GM12801 (cell line): ENCODE measurements around the gene ZNF474.

Experiments used
- TF ChIP-seq, protein P1 (sequence below): IDR thresholded peaks from one replicate; pipeline ENCODE4 v1.5.1; 2011; ENCODE audit warnings: control low read depth; ENCODE audit not compliant: insufficient read length; ENCODE audit errors: extremely low read depth

Gene ZNF474

DNA sequence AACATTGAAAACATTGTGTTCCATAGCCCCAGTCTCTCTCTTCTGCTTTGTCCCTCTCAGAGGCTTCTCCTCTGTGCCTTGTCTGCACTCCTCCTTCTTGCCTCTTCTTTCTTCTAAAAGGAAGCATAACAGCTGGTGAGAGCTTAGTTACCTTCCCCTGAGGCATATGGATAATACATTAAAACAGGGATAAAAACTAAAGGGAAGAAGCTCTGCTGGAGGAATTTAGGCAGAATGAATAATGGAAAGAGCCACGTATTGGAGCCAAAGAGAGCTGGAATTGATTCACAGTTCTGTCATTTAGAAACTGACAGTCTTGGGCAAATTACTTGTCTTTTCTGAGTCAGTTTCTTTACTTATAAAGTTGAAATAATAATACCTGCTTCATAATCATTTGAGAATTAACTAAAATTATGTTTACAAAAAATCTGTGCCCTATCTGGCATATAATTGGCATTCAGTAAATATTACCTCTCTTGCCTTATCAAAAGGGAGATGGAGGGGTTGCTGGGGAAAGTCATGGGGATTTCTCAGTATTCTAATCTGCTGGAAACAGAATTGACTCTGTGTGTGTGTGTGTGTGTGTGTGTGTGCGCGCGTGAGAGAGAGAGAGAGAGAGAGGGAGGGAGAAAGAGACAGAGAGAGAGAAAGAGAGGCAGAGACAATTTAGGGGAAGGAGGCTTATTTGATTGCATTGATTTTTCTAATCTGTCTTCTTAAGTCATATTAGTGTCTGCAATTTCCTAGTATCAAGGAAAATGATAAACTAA, 20.2 kb downstream of the ZNF474 start:
- TF ChIP-seq, protein P1, sequence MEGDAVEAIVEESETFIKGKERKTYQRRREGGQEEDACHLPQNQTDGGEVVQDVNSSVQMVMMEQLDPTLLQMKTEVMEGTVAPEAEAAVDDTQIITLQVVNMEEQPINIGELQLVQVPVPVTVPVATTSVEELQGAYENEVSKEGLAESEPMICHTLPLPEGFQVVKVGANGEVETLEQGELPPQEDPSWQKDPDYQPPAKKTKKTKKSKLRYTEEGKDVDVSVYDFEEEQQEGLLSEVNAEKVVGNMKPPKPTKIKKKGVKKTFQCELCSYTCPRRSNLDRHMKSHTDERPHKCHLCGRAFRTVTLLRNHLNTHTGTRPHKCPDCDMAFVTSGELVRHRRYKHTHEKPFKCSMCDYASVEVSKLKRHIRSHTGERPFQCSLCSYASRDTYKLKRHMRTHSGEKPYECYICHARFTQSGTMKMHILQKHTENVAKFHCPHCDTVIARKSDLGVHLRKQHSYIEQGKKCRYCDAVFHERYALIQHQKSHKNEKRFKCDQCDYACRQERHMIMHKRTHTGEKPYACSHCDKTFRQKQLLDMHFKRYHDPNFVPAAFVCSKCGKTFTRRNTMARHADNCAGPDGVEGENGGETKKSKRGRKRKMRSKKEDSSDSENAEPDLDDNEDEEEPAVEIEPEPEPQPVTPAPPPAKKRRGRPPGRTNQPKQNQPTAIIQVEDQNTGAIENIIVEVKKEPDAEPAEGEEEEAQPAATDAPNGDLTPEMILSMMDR, result no peak

DNA sequence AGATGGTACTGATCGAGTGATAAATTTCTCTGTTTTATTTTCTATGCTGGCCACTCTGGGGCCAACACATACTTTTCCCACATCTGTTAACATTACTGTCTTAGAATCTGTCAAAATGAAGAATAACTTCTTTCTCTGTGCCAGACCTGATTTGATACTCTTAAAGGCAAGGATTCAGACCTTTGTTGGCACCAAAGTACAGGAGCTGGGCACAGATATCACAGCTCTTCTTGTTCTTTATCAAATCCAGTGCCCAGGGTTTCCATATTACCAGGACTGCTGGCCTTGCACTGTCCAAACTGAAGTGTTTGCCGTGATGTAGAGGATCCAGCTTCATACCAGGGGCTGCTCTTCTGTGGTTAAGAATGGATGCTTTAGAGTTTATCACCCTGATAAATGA, 20.9 kb downstream of the ZNF474 start:
- TF ChIP-seq, protein P1, result no peak

DNA sequence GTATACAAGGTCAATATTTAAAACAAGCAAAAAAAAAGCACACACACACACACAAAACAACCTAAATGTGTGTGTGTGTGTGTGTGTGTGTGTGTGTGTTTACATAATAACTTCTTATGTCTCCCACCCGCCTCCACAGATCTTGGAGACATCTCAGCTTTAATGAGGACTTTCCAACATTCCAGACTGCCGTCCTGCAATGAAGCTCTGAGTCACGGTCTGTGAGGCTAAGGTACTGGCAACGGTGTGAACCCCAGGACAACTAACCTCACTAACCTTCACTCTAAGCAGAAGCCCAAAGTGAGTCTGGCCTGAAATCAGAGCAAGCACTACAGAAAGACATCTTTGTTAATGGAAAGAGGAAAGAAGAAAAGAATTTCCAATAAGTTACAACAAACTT, 22.3 kb downstream of the ZNF474 start:
- TF ChIP-seq, protein P1, result no peak

DNA sequence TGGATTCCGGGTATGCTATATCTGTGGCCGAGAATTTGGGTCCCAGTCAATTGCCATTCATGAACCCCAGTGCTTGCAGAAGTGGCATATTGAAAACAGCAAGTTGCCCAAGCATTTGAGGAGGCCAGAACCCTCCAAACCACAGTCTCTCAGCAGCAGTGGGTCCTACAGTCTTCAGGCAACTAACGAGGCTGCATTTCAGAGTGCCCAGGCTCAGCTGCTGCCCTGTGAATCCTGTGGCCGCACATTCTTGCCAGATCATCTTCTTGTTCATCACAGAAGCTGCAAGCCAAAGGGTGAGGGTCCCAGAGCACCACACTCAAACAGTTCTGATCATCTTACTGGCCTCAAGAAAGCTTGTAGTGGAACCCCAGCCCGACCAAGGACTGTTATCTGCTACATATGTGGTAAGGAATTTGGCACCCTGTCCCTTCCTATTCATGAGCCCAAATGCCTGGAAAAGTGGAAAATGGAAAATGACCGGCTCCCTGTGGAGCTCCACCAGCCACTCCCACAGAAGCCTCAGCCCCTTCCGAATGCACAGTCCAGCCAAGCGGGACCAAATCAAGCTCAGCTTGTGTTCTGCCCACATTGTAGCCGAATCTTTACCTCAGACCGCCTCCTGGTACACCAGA, 23.0 kb downstream of the ZNF474 start:
- TF ChIP-seq, protein P1, result no peak

DNA sequence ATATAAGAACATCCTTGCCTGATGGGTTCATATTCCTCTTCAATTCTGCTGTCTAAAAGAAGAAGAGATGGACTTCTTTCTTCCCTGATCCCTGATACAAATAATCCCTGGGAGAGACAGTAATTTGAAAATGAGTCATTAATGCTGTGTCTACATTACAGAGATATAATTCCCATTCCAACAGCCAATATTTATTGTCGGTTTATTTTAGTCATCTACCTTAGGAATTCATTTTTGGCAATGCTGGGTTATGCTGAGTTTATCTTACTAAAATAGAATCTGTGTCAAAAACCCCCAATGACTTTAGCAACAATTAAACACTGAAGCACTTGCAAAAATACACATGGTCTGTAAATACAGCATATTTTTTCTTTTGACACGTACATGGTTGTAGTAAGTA, 23.9 kb downstream of the ZNF474 start:
- TF ChIP-seq, protein P1, result no peak

DNA sequence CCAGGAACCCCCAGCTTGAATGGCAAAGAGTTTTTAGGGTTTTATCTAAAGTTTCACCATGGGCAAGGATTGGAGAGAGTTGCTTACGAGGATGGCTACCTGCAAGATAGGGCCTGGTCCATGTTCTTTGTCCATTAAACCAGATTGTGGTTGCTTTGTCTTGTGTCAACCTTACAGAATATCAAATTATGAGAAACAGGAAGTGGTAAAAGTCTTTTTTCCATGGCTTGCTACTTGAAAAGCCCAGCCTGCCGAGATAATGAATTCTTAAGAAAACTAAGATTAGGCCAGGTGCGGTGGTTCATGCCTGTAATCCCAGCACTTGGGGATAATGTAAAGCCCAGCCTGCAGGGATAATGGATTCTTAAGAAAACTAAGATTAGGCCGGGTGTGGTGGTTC, 24.4 kb downstream of the ZNF474 start:
- TF ChIP-seq, protein P1, result no peak

DNA sequence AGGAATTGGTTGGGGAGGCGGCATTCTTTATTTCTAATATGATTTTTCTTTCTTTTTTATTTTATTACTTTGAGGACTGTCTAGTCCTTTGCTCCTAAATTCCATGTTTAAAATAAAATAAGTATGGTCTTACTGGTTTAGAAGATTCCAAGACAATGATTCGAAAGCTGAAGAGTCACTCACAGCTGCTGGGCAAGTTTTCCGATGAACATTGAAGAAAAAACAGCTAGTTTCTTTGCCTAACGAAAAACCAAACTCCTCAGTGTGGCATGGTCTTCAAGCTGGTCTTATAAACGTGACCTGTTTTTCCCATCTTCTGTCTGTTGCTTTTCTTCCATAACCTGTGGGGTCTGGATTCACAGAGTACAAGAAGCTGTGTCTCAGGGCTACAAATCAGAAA, 25.1 kb downstream of the ZNF474 start:
- TF ChIP-seq, protein P1, result no peak
